ENCODE data around the gene PTBP2. TPM values are rescaled to one million over a fixed set of nuclear protein-coding genes. Genes with fewer than 3 reads are reported as not detected.

Gene PTBP2
- 53.8 to 61.5 TPM (median 57.1 TPM) in 3 replicates for total RNA-seq

- H3K4me1 Mint-ChIP-seq, result peaks cover 24% of the 10 kb centered on the region
- peak within 1 kb of the TSS; percentile 95 for H3K27ac Mint-ChIP-seq
- H3K27me3 Mint-ChIP-seq (ENCODE audit: low read depth), result no peaks in the 10 kb centered on the region
- DNase-seq (ENCODE audit: low spot score in 2 of 2, unreplicated experiment in 2 of 2), result peak; percentile 69 to 88
- TF ChIP-seq CTCF (IDR thresholded peaks at IDR 0.05; ENCODE audit: unreplicated experiment), result no peak
- peaks cover 6% of the 10 kb centered on the region for H3K36me3 Mint-ChIP-seq
- H3K9me3 Mint-ChIP-seq, result peaks cover 3% of the 10 kb centered on the region
- peak within 1 kb of the TSS; percentile 94 for H3K4me3 Mint-ChIP-seq
Observed at GRCh38 chr1:96721416-96722160, at the start of gene PTBP2. Gene PTBP2, plus strand, starts transcription at chr1:96721784. Its CDS starts 81 bp downstream, at chr1:96721865.

- Mint-ChIP-seq H3K9me3 (peaks cover 42% of the 10 kb centered on the region), H3K4me1 (no peaks in the 10 kb centered on the region), H3K27ac (no peak overlapping the region), H3K27me3 (ENCODE audit: low read depth) (no peaks in the 10 kb centered on the region), H3K36me3 (no peaks in the 10 kb centered on the region), H3K4me3 (no peak overlapping the region)
- DNase-seq (ENCODE audit: low spot score in 2 of 2, unreplicated experiment in 2 of 2), result no peak
- TF ChIP-seq CTCF (IDR thresholded peaks at IDR 0.05; ENCODE audit: unreplicated experiment), result no peak
Observed at GRCh38 chr1:96674915-96675314, 46.7 kb upstream of the PTBP2 start.

- H3K4me3 Mint-ChIP-seq, result no peak overlapping the region
- no peaks in the 10 kb centered on the region for H3K36me3 Mint-ChIP-seq
- no peak for DNase-seq (ENCODE audit: low spot score in 2 of 2, unreplicated experiment in 2 of 2)
- no peak overlapping the region for H3K27ac Mint-ChIP-seq
- H3K4me1 Mint-ChIP-seq, result peaks cover 4% of the 10 kb centered on the region
- no peaks in the 10 kb centered on the region for H3K27me3 Mint-ChIP-seq (ENCODE audit: low read depth)
- no peak for TF ChIP-seq CTCF (IDR thresholded peaks at IDR 0.05; ENCODE audit: unreplicated experiment)
- H3K9me3 Mint-ChIP-seq, result peaks cover 10% of the 10 kb centered on the region
Observed at GRCh38 chr1:96682056-96682455, 39.5 kb upstream of the PTBP2 start.

- Mint-ChIP-seq H3K27me3 (ENCODE audit: low read depth) (no peaks in the 10 kb centered on the region), H3K9me3 (peaks cover 10% of the 10 kb centered on the region), H3K27ac (no peak overlapping the region), H3K4me3 (no peak overlapping the region), H3K36me3 (no peaks in the 10 kb centered on the region), H3K4me1 (peaks cover 4% of the 10 kb centered on the region)
- TF ChIP-seq CTCF (IDR thresholded peaks at IDR 0.05; ENCODE audit: unreplicated experiment), result no peak
- no peak for DNase-seq (ENCODE audit: low spot score in 2 of 2, unreplicated experiment in 2 of 2)
Observed at GRCh38 chr1:96683931-96684330, 37.7 kb upstream of the PTBP2 start.

- Mint-ChIP-seq H3K4me1 (peaks cover 4% of the 10 kb centered on the region), H3K4me3 (no peak overlapping the region), H3K27ac (no peak overlapping the region), H3K9me3 (peaks cover 6% of the 10 kb centered on the region), H3K36me3 (no peaks in the 10 kb centered on the region), H3K27me3 (ENCODE audit: low read depth) (no peaks in the 10 kb centered on the region)
- no peak for DNase-seq (ENCODE audit: low spot score in 2 of 2, unreplicated experiment in 2 of 2)
- TF ChIP-seq CTCF (IDR thresholded peaks at IDR 0.05; ENCODE audit: unreplicated experiment), result no peak
Observed at GRCh38 chr1:96684744-96685143, 36.8 kb upstream of the PTBP2 start.
